Measurements from ENCODE around the gene UROC1. TPM values are rescaled to one million over a fixed set of nuclear protein-coding genes. Genes with fewer than 3 reads are reported as not detected.

UROC1 gene
- total and polyA plus RNA-seq, 2 of the 13 experiments (the other 11 are each of a cell fraction or from before 2014, with no cell fraction given): 0.71 to 1.3 TPM

DNA sequence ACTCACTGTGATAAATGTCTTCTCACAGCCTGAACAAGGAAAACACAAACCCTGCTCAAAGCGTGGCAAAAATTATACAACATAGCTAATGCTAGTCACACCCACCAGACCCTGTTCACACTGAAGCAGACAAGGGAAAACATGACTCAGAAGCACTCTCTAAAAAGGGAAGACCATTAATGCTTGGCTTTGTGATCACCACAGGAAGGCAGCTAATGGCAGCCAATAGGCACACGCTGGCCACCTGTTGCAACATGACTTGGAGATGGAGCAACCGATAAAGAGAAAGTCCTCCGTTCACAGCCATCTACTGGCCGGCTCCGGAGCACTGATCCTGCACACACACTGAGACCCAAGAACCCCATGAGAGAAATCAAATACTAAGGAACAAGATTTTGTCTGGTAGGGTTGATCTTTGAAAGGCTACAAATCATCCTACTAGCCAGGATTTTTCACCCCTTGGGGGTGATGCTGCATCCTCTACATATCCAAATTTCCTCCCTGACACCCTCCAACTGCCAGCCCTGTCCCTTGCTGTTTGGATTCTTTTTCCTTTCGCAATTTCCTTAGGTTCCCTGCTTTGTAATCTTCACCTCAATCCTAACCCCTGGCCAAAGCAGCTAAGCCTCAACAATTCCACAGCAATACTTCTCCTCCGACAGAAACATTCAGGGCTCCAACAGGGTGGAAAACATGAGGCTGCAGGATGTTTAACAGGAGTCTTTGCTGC, 45.1 kb downstream of the UROC1 start (continued):
- TF ChIP-seq FOXK1 (CRISPR knock-in tag; IDR thresholded peaks at IDR 0.05; ENCODE audit: borderline replicate concordance, low read depth): peak; percentile 65; the same call in 1 of the 2 replicates
- TF ChIP-seq ELF1 (CRISPR knock-in tag; IDR thresholded peaks at IDR 0.05): peak; percentile 41; the same call in 1 of the 2 replicates
- TF ChIP-seq, protein P1, sequence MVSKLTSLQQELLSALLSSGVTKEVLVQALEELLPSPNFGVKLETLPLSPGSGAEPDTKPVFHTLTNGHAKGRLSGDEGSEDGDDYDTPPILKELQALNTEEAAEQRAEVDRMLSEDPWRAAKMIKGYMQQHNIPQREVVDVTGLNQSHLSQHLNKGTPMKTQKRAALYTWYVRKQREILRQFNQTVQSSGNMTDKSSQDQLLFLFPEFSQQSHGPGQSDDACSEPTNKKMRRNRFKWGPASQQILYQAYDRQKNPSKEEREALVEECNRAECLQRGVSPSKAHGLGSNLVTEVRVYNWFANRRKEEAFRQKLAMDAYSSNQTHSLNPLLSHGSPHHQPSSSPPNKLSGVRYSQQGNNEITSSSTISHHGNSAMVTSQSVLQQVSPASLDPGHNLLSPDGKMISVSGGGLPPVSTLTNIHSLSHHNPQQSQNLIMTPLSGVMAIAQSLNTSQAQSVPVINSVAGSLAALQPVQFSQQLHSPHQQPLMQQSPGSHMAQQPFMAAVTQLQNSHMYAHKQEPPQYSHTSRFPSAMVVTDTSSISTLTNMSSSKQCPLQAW (CRISPR knock-in tag; IDR thresholded peaks at IDR 0.05): peak; percentile 32; the same call in 1 of the 2 replicates
- TF ChIP-seq YEATS4 (CRISPR knock-in tag; IDR thresholded peaks at IDR 0.05; ENCODE audit: borderline replicate concordance): peak; percentile 50; the same call in 1 of the 2 replicates
- TF ChIP-seq, protein P2, sequence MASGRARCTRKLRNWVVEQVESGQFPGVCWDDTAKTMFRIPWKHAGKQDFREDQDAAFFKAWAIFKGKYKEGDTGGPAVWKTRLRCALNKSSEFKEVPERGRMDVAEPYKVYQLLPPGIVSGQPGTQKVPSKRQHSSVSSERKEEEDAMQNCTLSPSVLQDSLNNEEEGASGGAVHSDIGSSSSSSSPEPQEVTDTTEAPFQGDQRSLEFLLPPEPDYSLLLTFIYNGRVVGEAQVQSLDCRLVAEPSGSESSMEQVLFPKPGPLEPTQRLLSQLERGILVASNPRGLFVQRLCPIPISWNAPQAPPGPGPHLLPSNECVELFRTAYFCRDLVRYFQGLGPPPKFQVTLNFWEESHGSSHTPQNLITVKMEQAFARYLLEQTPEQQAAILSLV (CRISPR knock-in tag; IDR thresholded peaks at IDR 0.05; ENCODE audit: borderline replicate concordance): 0 out of 2 replicates have a peak, but pooled peaks have one; percentile 68
- TF ChIP-seq, protein P3, sequence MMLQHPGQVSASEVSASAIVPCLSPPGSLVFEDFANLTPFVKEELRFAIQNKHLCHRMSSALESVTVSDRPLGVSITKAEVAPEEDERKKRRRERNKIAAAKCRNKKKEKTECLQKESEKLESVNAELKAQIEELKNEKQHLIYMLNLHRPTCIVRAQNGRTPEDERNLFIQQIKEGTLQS (CRISPR knock-in tag; IDR thresholded peaks at IDR 0.05): 0 out of 2 replicates have a peak, but pooled peaks have one; percentile 19
- peak; percentile 94 for TF ChIP-seq TBX2 (CRISPR knock-in tag; IDR thresholded peaks at IDR 0.05; ENCODE audit: borderline replicate concordance)
- no peak for TF ChIP-seq ZNF30 (CRISPR knock-in tag; IDR thresholded peaks at IDR 0.05)
- no peak for TF ChIP-seq GABPA (IDR thresholded peaks at IDR 0.05; ENCODE audit: low read depth, low read length)
- TF ChIP-seq GABPA (CRISPR knock-in tag; IDR thresholded peaks at IDR 0.05; ENCODE audit: low read depth): peak; percentile 47; the same call in 1 of the 2 replicates
- TF ChIP-seq ZFP90 (CRISPR knock-in tag; IDR thresholded peaks at IDR 0.05; ENCODE audit: borderline replicate concordance): 0 out of 2 replicates have a peak, but pooled peaks have one; percentile 29
- no peak for TF ChIP-seq ISX (CRISPR knock-in tag; conservative IDR thresholded peaks at IDR 0.05)
- TF ChIP-seq, protein P4, sequence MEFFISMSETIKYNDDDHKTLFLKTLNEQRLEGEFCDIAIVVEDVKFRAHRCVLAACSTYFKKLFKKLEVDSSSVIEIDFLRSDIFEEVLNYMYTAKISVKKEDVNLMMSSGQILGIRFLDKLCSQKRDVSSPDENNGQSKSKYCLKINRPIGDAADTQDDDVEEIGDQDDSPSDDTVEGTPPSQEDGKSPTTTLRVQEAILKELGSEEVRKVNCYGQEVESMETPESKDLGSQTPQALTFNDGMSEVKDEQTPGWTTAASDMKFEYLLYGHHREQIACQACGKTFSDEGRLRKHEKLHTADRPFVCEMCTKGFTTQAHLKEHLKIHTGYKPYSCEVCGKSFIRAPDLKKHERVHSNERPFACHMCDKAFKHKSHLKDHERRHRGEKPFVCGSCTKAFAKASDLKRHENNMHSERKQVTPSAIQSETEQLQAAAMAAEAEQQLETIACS (CRISPR knock-in tag; IDR thresholded peaks at IDR 0.05): no peak
- TF ChIP-seq ZKSCAN8 (CRISPR knock-in tag; IDR thresholded peaks at IDR 0.05; ENCODE audit: borderline replicate concordance): no peak; the same call in 1 of the 2 replicates
- no peak for TF ChIP-seq ZFP36L2 (CRISPR knock-in tag; IDR thresholded peaks at IDR 0.05)
- peak; percentile 39; the same call in 1 of the 2 replicates for TF ChIP-seq ETV5 (CRISPR knock-in tag; IDR thresholded peaks at IDR 0.05; ENCODE audit: borderline replicate concordance)
- TF ChIP-seq ZNF746 (CRISPR knock-in tag; IDR thresholded peaks at IDR 0.05): no peak
- TF ChIP-seq ATF7 (IDR thresholded peaks at IDR 0.05): peak; percentile 43; the same call in 1 of the 2 replicates
- TF ChIP-seq ATF7 (CRISPR knock-in tag; IDR thresholded peaks at IDR 0.05): no peak
- no peak for TF ChIP-seq ZNF496 (CRISPR knock-in tag; IDR thresholded peaks at IDR 0.05; ENCODE audit: insufficient replicate concordance)
- TF ChIP-seq, protein P5, sequence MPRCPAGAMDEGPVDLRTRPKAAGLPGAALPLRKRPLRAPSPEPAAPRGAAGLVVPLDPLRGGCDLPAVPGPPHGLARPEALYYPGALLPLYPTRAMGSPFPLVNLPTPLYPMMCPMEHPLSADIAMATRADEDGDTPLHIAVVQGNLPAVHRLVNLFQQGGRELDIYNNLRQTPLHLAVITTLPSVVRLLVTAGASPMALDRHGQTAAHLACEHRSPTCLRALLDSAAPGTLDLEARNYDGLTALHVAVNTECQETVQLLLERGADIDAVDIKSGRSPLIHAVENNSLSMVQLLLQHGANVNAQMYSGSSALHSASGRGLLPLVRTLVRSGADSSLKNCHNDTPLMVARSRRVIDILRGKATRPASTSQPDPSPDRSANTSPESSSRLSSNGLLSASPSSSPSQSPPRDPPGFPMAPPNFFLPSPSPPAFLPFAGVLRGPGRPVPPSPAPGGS (CRISPR knock-in tag; IDR thresholded peaks at IDR 0.05): no peak
- TF ChIP-seq KLF16 (CRISPR knock-in tag; IDR thresholded peaks at IDR 0.05): peak in 1 of 2 experiments; percentile 96; a peak in 2 of 4 replicates
- TF ChIP-seq CEBPG (CRISPR knock-in tag; IDR thresholded peaks at IDR 0.05): peak; percentile 99
